GM12878 (cell line): ENCODE results near the gene SCAP. TPM values are rescaled to one million over a fixed set of nuclear protein-coding genes. Genes with fewer than 3 reads are reported as not detected.
A peak's percentile ranks its signal among the peaks of the same experiment; 100 is the strongest.

Experiments
- ATAC-seq: fragments of 200-7000 bp; cut with Tn5 transposase; 3 replicates; pipeline ENCODE4 v1.9.1; 2020; ENCODE audit warnings: mild to moderate bottlenecking, moderate library complexity
- BruUV-seq: library from RNA; stranded (reverse); fragments of 400-500 nt; replicated peaks from 2 replicates; lab custom pipeline; 2021; lab: Mats Ljungman, UMichigan
- CTCF ChIA-PET: fragments of 300-600 bp; sonication (Branson Sonifier 250); formaldehyde crosslinking; extraction: SDS; loops from one replicate; lab custom pipeline; 2021; ENCODE audit warnings: inconsistent platforms; lab: Yijun Ruan, JAX
- POLR2A ChIA-PET: fragments of 350-600 bp; formaldehyde crosslinking; extraction: SDS; loops from one replicate; lab custom pipeline; 2021; ENCODE audit warnings: inconsistent platforms; lab: Charles Lee
- RAD21 ChIA-PET: fragments of 300-600 bp; sonication (Branson Sonifier 250); formaldehyde crosslinking; loops from one replicate; lab custom pipeline; 2023; ENCODE audit warnings: antibody characterized with exemption; ENCODE audit not compliant: unreplicated experiment; lab: Charles Lee
- SMC1A ChIA-PET: fragments of 300-600 bp; sonication (Branson Sonifier 250); formaldehyde crosslinking; loops from one replicate; lab custom pipeline; 2023; ENCODE audit not compliant: unreplicated experiment, uncharacterized antibody; lab: Charles Lee
- DNase-seq: peaks from one replicate; pipeline ENCODE4 v3.0.0-alpha.2; 2011; ENCODE audit warnings: low read depth, low spot score
- FAIRE-seq: peaks from 3 replicates; lab custom pipeline; 2011; peaks lifted over from hg19 to GRCh38; lab: Jason Lieb, UNC
- H2AFZ ChIP-seq: 2 replicates; pipeline ENCODE4 v1.6.0; 2011; ENCODE audit warnings: low read depth, low read length, control low read depth; ENCODE audit not compliant: control insufficient read depth
- H3K27ac ChIP-seq: 2 replicates; pipeline ENCODE4 v1.5.1; 2011; ENCODE audit warnings: control low read depth; ENCODE audit not compliant: control insufficient read depth, insufficient read depth
- H3K27me3 ChIP-seq, 2 experiments: replicated peaks in 1 of 2; 2 replicates each; pipeline versions ENCODE4 v1.6.0 to v1.6.1; 2011; ENCODE audit warnings: low read length in 1 of 2; ENCODE audit not compliant: control insufficient read depth in 2 of 2, insufficient read depth in 2 of 2
- H3K36me3 ChIP-seq, 2 experiments: 2 replicates each; pipeline ENCODE4 v1.5.1; 2011; ENCODE audit warnings: low read length in 1 of 2; ENCODE audit not compliant: control insufficient read depth in 2 of 2, insufficient read depth in 2 of 2
- H3K4me1 ChIP-seq: 2 replicates; pipeline ENCODE4 v1.6.1; 2011; ENCODE audit warnings: mild to moderate bottlenecking, low read length, moderate library complexity, mixed read lengths; ENCODE audit not compliant: control insufficient read depth, insufficient read depth
- H3K4me2 ChIP-seq: 2 replicates; pipeline ENCODE4 v1.6.0; 2011; ENCODE audit warnings: control low read depth; ENCODE audit not compliant: control insufficient read depth, insufficient read depth
- H3K4me3 ChIP-seq: fragments of 200-600 bp; sonication (generic); 2 replicates; pipeline ENCODE4 v1.5.1; 2016
- H3K79me2 ChIP-seq: 2 replicates; pipeline ENCODE4 v1.6.0; 2011; ENCODE audit warnings: low read length; ENCODE audit not compliant: control insufficient read depth, insufficient read depth
- H3K9ac ChIP-seq: 2 replicates; pipeline ENCODE4 v1.8.0; 2011; ENCODE audit warnings: low read length, control low read depth, mixed read lengths; ENCODE audit not compliant: control insufficient read depth, insufficient read depth
- H3K9me3 ChIP-seq: replicated peaks from 3 replicates; pipeline ENCODE4 v1.5.1; 2011; ENCODE audit warnings: mild to moderate bottlenecking, low read length; ENCODE audit not compliant: control insufficient read depth, insufficient read depth
- H4K20me1 ChIP-seq: 2 replicates; pipeline ENCODE4 v1.6.0; 2011; ENCODE audit not compliant: control insufficient read depth, insufficient read depth
- BACH1 ChIP-seq: fragments of 450-650 bp; IDR thresholded peaks from 2 replicates; pipeline ENCODE4 v1.6.1; 2017; ENCODE audit warnings: mild to moderate bottlenecking, borderline replicate concordance
- ESRRA ChIP-seq: IDR thresholded peaks from 2 replicates; pipeline ENCODE4 v1.6.1; 2012; ENCODE audit warnings: mild to moderate bottlenecking, low read length, improper control_type of control experiment
- POLR2A ChIP-seq: IDR thresholded peaks from 2 replicates; pipeline ENCODE4 v1.6.1; 2011; ENCODE audit warnings: low read depth, mild to moderate bottlenecking, low read length
- SPI1 ChIP-seq: IDR thresholded peaks from 2 replicates; pipeline ENCODE4 v1.6.1; 2011; ENCODE audit warnings: low read depth, mild to moderate bottlenecking, low read length, moderate library complexity, borderline replicate concordance; ENCODE audit not compliant: insufficient read depth
- WGBS: methylation state at CpG from one replicate; pipeline ENCODE4 v1.1.6; 2016; ENCODE audit warnings: low lambda C conversion rate; ENCODE audit not compliant: insufficient replicate concordance, insufficient coverage; ENCODE audit errors: missing lambda C conversion rate; 5-methylcytosine and 5-hydroxymethylcytosine counted together
- in situ Hi-C: fragments of 300-500 bp; cut with MboI; formaldehyde crosslinking; loops from 9 replicates; pipeline ENCODE4 v1.14.3; 2018; ENCODE audit warnings: mixed read lengths
- intact Hi-C: fragments of 100-400 bp; cut with micrococcal nuclease; formaldehyde crosslinking; loops from one replicate; pipeline ENCODE4 v1.14.2; 2022; ENCODE audit not compliant: unreplicated experiment
- polyA plus RNA-seq, 11 experiments: library from polyadenylated mRNA; depleted of rRNA in 4 of 11; unstranded in 6 of 11; stranded (reverse) in 5 of 11; fragments of >200 nt; fragmentation: Nextera tagmentation in 4 of 11; fragmentation: Illumina TruSeq in 1 of 11; extraction: Ambion mirVana in 4 of 11; extraction: Trizol in 1 of 11; gene quantifications; 1 replicate in 1 of 11; 2 replicates in 10 of 11; pipeline versions ENCODE4 v1.2.1 to v1.2.3, GENCODE V29; 2011 to 2016; ENCODE audit warnings: inconsistent platforms in 2 of 11, missing spikeins in 2 of 11, low read depth in 1 of 11
- total RNA-seq, 4 experiments: library from RNA; depleted of rRNA in 3 of 4; stranded (reverse); fragments of >200 nt in 3 of 4; fragmentation: Illumina TruSeq in 1 of 4; extraction: Trizol in 1 of 4; gene quantifications; 2 replicates each; pipeline versions ENCODE4 v1.2.1 to v1.2.3, GENCODE V29; 2013 to 2021
- TF ChIP-seq, protein P1 (sequence below): fragments of 450-650 bp; IDR thresholded peaks from 2 replicates; pipeline ENCODE4 v1.6.1; 2017; ENCODE audit warnings: antibody characterized with exemption, mild to moderate bottlenecking, moderate library complexity
- TF ChIP-seq, protein P2 (sequence below): fragments of 450-650 bp; IDR thresholded peaks from 2 replicates; pipeline ENCODE4 v1.6.1; 2017; ENCODE audit warnings: mild to moderate bottlenecking, moderate library complexity
- TF ChIP-seq, protein P3 (sequence below): fragments of 450-650 bp; formaldehyde crosslinking; IDR thresholded peaks from 2 replicates; pipeline ENCODE4 v1.5.0; 2022; ENCODE audit warnings: mild to moderate bottlenecking, missing genetic modification characterization
- TF ChIP-seq, protein P4 (sequence below): fragments of 450-650 bp; IDR thresholded peaks from 2 replicates; pipeline ENCODE4 v1.6.1; 2017; ENCODE audit warnings: low read depth, mild to moderate bottlenecking, moderate library complexity

SCAP gene
- total and polyA plus RNA-seq, 10 of the 15 experiments (the other 5 are each of a cell fraction or from before 2014, with no cell fraction given) = 1.5 to 64.1 (median 27.9) TPM

DNA sequence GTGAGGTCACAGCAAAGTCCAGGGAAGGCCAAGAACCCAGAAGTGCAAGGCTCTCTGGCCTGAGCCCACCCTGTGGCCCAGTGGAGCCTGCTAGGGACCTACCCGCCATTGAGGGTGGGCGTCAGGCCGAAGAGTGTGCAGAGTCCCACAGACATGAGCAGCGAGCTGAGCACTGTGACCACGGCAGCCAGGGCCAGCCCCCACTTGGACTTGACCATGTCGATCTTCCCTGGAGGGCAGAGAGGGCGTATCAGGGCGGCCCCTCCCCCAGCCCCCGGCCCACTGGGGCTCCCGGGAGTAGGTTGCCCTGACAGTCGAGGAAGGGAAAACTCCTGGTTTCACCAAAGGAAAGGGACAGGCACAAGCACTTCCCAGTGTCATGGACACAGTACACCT is 50.4 kb downstream of the SCAP start:
- no peak overlapping the region for H3K4me3 ChIP-seq
- 94% methylated on average over 11 of the region's 11 CpGs for WGBS
- H3K9ac ChIP-seq = no peak overlapping the region
- no peak for DNase-seq
- RAD21 ChIA-PET = no interaction called here
- no peak overlapping the region for H2AFZ ChIP-seq
- POLR2A ChIA-PET = interaction anchor here (0.6 kb wide), 1 partner anchor 1157 kb away, joined by 5 read pairs; no protein-coding TSS in a partner anchor
- in situ Hi-C loops = no loop called here
- H3K27me3 ChIP-seq = no peaks in the 10 kb centered on the region
- intact Hi-C loops = no loop called here
- H3K9me3 ChIP-seq = no peaks in the 10 kb centered on the region
- H3K27ac ChIP-seq = no peak overlapping the region
- SMC1A ChIA-PET = interaction anchor here (1.6 kb wide), 1 partner anchor 84 kb away, joined by 3 read pairs; no protein-coding TSS in a partner anchor
- no peaks in the 10 kb centered on the region; the same call in 1 of the 2 replicates for H3K79me2 ChIP-seq
- peaks cover 3% of the 10 kb centered on the region; the same call in 1 of the 2 replicates for H3K4me1 ChIP-seq
- H4K20me1 ChIP-seq = no peaks in the 10 kb centered on the region
- H3K4me2 ChIP-seq = no peak overlapping the region
- CTCF ChIA-PET = interaction anchor here (5.0 kb wide), 1 partner anchor 90 kb away, joined by 53 read pairs; the partner anchor contains the start of gene ELP6
- ATAC-seq = no peak
- H3K36me3 ChIP-seq = peaks cover 21 to 26% of the 10 kb centered on the region in 2 experiments; a peak in 3 of 4 replicates
- no peak for FAIRE-seq
- BruUV-seq = no TSS peak
- TF ChIP-seq SPI1 (no peak), POLR2A (0 out of 2 replicates have a peak, but pooled peaks have one; percentile 36), BACH1 (no peak), ESRRA (no peak)
- TF ChIP-seq, protein P1, sequence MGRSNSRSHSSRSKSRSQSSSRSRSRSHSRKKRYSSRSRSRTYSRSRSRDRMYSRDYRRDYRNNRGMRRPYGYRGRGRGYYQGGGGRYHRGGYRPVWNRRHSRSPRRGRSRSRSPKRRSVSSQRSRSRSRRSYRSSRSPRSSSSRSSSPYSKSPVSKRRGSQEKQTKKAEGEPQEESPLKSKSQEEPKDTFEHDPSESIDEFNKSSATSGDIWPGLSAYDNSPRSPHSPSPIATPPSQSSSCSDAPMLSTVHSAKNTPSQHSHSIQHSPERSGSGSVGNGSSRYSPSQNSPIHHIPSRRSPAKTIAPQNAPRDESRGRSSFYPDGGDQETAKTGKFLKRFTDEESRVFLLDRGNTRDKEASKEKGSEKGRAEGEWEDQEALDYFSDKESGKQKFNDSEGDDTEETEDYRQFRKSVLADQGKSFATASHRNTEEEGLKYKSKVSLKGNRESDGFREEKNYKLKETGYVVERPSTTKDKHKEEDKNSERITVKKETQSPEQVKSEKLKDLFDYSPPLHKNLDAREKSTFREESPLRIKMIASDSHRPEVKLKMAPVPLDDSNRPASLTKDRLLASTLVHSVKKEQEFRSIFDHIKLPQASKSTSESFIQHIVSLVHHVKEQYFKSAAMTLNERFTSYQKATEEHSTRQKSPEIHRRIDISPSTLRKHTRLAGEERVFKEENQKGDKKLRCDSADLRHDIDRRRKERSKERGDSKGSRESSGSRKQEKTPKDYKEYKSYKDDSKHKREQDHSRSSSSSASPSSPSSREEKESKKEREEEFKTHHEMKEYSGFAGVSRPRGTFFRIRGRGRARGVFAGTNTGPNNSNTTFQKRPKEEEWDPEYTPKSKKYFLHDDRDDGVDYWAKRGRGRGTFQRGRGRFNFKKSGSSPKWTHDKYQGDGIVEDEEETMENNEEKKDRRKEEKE = no peak
- TF ChIP-seq, protein P2, sequence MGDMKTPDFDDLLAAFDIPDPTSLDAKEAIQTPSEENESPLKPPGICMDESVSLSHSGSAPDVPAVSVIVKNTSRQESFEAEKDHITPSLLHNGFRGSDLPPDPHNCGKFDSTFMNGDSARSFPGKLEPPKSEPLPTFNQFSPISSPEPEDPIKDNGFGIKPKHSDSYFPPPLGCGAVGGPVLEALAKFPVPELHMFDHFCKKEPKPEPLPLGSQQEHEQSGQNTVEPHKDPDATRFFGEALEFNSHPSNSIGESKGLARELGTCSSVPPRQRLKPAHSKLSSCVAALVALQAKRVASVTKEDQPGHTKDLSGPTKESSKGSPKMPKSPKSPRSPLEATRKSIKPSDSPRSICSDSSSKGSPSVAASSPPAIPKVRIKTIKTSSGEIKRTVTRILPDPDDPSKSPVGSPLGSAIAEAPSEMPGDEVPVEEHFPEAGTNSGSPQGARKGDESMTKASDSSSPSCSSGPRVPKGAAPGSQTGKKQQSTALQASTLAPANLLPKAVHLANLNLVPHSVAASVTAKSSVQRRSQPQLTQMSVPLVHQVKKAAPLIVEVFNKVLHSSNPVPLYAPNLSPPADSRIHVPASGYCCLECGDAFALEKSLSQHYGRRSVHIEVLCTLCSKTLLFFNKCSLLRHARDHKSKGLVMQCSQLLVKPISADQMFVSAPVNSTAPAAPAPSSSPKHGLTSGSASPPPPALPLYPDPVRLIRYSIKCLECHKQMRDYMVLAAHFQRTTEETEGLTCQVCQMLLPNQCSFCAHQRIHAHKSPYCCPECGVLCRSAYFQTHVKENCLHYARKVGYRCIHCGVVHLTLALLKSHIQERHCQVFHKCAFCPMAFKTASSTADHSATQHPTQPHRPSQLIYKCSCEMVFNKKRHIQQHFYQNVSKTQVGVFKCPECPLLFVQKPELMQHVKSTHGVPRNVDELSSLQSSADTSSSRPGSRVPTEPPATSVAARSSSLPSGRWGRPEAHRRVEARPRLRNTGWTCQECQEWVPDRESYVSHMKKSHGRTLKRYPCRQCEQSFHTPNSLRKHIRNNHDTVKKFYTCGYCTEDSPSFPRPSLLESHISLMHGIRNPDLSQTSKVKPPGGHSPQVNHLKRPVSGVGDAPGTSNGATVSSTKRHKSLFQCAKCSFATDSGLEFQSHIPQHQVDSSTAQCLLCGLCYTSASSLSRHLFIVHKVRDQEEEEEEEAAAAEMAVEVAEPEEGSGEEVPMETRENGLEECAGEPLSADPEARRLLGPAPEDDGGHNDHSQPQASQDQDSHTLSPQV = no peak
- TF ChIP-seq, protein P3, sequence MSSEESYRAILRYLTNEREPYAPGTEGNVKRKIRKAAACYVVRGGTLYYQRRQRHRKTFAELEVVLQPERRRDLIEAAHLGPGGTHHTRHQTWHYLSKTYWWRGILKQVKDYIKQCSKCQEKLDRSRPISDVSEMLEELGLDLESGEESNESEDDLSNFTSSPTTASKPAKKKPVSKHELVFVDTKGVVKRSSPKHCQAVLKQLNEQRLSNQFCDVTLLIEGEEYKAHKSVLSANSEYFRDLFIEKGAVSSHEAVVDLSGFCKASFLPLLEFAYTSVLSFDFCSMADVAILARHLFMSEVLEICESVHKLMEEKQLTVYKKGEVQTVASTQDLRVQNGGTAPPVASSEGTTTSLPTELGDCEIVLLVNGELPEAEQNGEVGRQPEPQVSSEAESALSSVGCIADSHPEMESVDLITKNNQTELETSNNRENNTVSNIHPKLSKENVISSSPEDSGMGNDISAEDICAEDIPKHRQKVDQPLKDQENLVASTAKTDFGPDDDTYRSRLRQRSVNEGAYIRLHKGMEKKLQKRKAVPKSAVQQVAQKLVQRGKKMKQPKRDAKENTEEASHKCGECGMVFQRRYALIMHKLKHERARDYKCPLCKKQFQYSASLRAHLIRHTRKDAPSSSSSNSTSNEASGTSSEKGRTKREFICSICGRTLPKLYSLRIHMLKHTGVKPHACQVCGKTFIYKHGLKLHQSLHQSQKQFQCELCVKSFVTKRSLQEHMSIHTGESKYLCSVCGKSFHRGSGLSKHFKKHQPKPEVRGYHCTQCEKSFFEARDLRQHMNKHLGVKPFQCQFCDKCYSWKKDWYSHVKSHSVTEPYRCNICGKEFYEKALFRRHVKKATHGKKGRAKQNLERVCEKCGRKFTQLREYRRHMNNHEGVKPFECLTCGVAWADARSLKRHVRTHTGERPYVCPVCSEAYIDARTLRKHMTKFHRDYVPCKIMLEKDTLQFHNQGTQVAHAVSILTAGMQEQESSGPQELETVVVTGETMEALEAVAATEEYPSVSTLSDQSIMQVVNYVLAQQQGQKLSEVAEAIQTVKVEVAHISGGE (CRISPR knock-in tag) = no peak
- TF ChIP-seq, protein P4, sequence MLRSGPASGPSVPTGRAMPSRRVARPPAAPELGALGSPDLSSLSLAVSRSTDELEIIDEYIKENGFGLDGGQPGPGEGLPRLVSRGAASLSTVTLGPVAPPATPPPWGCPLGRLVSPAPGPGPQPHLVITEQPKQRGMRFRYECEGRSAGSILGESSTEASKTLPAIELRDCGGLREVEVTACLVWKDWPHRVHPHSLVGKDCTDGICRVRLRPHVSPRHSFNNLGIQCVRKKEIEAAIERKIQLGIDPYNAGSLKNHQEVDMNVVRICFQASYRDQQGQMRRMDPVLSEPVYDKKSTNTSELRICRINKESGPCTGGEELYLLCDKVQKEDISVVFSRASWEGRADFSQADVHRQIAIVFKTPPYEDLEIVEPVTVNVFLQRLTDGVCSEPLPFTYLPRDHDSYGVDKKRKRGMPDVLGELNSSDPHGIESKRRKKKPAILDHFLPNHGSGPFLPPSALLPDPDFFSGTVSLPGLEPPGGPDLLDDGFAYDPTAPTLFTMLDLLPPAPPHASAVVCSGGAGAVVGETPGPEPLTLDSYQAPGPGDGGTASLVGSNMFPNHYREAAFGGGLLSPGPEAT = no peak
